Measurements from ENCODE around the gene TSPYL1. TPM values are rescaled to one million over a fixed set of nuclear protein-coding genes. Genes with fewer than 3 reads are reported as not detected.

The TSPYL1 gene
- total and polyA plus RNA-seq, 2 experiments from 2014 or later = 24.9 to 66.1 TPM

- TF ChIP-seq ZNF331 (CRISPR knock-in tag; IDR thresholded peaks at IDR 0.05; ENCODE audit: low read depth) = no peak
- no peak for TF ChIP-seq EZH2 (IDR thresholded peaks at IDR 0.05; ENCODE audit: low read depth, unreplicated experiment)
- TF ChIP-seq REST (IDR thresholded peaks at IDR 0.05; ENCODE audit: unreplicated experiment) = no peak
Measured at GRCh38 chr6:116301104-116301503, 21.4 kb upstream of the TSPYL1 start (continued).

GRCh38 chr6:116300566-116300965 is 20.8 kb upstream of the TSPYL1 start:
- peaks cover 6% of the 10 kb centered on the region; the same call in 2 of the 3 replicates for H3K4me1 Mint-ChIP-seq
- no peaks in the 10 kb centered on the region for H3K27me3 ChIP-seq (ENCODE audit: insufficient read depth)
- TF ChIP-seq CTCF (conservative IDR thresholded peaks at IDR 0.05; ENCODE audit: low read depth in 2 of 2) = no peak
- no peak for TF ChIP-seq JUNB (IDR thresholded peaks at IDR 0.05; ENCODE audit: unreplicated experiment)
- TF ChIP-seq REST (IDR thresholded peaks at IDR 0.05; ENCODE audit: unreplicated experiment) = no peak
- no peak for TF ChIP-seq EZH2phosphoT487 (IDR thresholded peaks at IDR 0.05; ENCODE audit: unreplicated experiment)
- TF ChIP-seq ETS1 (IDR thresholded peaks at IDR 0.05) = no peak
- TF ChIP-seq POLR2AphosphoS5 (IDR thresholded peaks at IDR 0.05; ENCODE audit: low read depth) = no peak
- TF ChIP-seq NANOG (IDR thresholded peaks at IDR 0.05; ENCODE audit: borderline replicate concordance) = no peak

More at GRCh38 chr6:116300566-116300965, 20.8 kb upstream of the TSPYL1 start:
- Histone ChIP-seq H2AFZ (no peak overlapping the region), H3K4me3 (no peak overlapping the region), H3F3A (replicated peaks; ENCODE audit: low read depth) (no peaks in the 10 kb centered on the region), H3K27ac (ENCODE audit: low read depth) (no peak overlapping the region), H3K4me1 (ENCODE audit: insufficient read depth) (no peaks in the 10 kb centered on the region), H4K20me1 (replicated peaks; ENCODE audit: insufficient read depth) (no peaks in the 10 kb centered on the region), H3K4me2 (no peak overlapping the region), H3K36me3 (ENCODE audit: insufficient read depth) (no peaks in the 10 kb centered on the region), H3K79me2 (replicated peaks; ENCODE audit: insufficient read depth) (no peaks in the 10 kb centered on the region), H3K9me2 (ENCODE audit: insufficient read depth) (no peaks in the 10 kb centered on the region)
- peaks cover 4% of the 10 kb centered on the region; the same call in 2 of the 3 replicates for H3K36me3 Mint-ChIP-seq (ENCODE audit: low read depth)
- ATAC-seq (no peak), DNase-seq (ENCODE audit: low spot score) (no peak)
- no peaks in the 10 kb centered on the region for H3K27me3 Mint-ChIP-seq (ENCODE audit: insufficient read depth, low read depth, poor library complexity)
- no peak overlapping the region for H3K27ac Mint-ChIP-seq
- H3K9me3 Mint-ChIP-seq = peaks cover 4% of the 10 kb centered on the region
- H3K4me3 Mint-ChIP-seq = no peak overlapping the region

Data from GM23338 (cell line).